Activated CD8-positive, alpha-beta memory T cell treated with anti-CD3 and anti-CD28 coated beads for 1 hour (primary cell): ENCODE measurements around the gene SMLR1.
"Not testable (repeated sequence)": the region's sequence is repeated elsewhere in the genome, so short reads cannot be mapped to it uniquely, and the experiment has no call there.

Experiments
- DNase-seq, 2 donors: peaks; one replicate each; pipeline ENCODE4 v3.0.0-alpha.2; 2020; ENCODE audit warnings: low read depth in 1 of 2; ENCODE audit errors: extremely low read depth in 1 of 2

The SMLR1 gene

GRCh38 chr6:130827247-130828149 lies at the start of gene SMLR1:
Gene SMLR1, plus strand, starts transcription at chr6:130827406. Its CDS starts 8 bp downstream, at chr6:130827414.
- no peak for DNase-seq

- no peak for DNase-seq
Measured at GRCh38 chr6:130778946-130779657, 48.1 kb upstream of the SMLR1 start.

GRCh38 chr6:130779658-130780033 lies 47.6 kb upstream of the SMLR1 start:
- DNase-seq = no peak

- no peak for DNase-seq
Measured at GRCh38 chr6:130780122-130780521, 47.1 kb upstream of the SMLR1 start.

DNA sequence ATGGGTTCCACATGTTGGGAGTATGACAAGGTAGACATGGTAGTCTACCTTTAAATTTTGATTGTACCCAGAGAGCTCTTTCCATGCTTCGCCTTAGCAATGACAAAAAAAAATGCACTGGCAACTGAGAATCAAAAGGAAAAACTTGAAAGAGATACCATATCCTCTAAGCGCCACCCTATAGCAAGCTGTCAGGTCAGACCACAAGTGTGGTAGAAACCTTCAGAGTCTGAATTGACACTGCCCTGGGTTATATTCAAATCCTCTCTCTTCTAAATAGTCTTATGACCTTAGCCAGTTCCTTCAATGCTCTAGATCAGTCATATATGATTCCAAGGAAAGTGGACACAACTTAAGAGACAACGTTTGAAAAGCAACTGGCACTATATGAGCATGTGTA lies 45.6 kb upstream of the SMLR1 start:
- DNase-seq = no peak

DNA sequence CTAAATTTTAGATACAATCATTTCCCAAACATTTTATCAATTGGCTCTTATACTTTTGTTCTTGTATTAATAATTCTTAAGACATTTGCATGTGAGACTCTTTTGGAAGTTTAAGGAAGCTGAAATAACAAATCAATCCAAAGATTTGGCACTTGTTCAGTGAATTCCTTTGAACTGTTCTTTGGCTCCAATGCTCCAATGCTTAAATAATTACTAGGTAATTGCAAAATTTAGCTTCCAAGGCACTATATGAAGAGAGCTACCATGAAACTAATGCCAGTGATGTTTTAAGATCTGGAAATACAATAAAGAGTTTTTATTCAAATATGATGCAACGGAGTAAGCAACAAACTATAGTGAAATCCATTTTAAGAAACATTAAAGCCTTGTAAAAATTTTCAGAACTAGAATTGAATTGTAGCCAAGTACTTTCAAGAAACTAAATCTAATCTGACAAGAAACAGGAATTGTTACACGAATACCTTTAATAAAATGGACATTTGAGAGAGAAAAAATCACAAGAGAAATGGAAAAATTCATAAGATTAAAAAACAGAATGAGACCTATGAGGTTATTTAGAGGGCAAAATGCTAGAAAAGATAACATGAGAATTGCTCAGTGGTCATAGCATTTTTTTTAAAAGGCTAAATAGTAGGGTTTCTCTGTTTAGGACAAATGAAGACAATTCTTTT lies 43.6 kb upstream of the SMLR1 start:
- no peak for DNase-seq

DNA sequence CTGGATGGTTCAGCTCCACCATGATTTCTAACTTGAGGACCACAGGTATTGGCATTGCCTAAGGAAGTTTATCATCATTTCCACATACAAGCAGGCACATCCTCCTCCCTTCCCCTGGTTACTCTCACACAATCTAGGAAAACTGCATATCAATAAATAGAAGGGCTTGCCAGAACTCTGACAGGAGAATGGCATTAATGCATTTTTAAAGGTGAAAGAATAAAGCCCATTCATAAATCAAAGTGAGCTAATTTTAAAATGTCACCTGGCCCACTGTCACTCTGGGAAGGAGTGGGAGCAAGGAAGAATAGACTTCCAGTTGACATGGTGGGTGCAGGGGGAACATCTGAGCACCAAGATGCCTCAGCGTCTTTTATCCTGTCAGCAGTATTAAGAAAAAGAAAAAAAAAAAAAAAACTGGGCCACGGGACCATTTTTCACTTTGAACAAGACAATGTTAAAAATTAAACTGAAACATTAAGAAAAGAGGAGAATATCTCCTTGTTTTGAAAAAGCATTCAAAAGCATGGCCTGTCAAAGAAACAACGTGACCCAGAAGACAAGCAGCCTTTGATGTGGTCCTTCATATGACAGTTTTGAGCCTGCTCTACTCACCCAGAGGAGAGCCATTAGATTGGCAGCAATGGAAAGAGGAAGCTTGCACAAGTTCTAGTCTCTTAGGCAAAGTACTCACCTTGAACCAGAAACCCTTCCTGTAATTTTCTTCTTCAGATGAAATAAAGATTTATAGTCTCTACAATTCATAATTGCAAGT lies 39.3 kb upstream of the SMLR1 start:
- no peak for DNase-seq

DNA sequence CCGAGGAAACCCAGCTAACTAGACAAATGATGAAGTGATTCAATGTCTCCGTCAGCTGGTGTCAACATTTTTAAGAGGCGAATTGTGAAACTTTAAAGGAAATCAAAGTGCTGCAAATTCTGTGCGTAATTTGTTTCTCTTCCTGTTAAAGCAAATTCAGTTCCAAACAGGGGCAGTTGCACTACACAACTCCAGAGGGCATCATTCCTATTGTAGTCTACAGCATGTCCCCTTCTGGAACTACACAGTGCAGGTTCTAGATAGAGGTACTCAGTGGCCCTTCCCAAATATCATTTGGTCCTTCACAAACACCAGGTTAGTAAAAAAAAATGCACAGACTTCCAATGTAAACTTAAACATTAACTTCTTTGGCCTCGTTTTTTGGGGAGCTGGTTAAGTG lies 38.3 kb upstream of the SMLR1 start:
- DNase-seq = no peak

- DNase-seq = no peak
Measured at GRCh38 chr6:130794010-130794697, 33.1 kb upstream of the SMLR1 start.

- DNase-seq = no peak
Measured at GRCh38 chr6:130794738-130795137, 32.5 kb upstream of the SMLR1 start.

- no peak for DNase-seq
Measured at GRCh38 chr6:130796313-130796905, 30.8 kb upstream of the SMLR1 start.

GRCh38 chr6:130797061-130797460 lies 30.1 kb upstream of the SMLR1 start:
- no peak for DNase-seq

GRCh38 chr6:130801368-130801767 lies 25.8 kb upstream of the SMLR1 start:
- not testable (repeated sequence) for DNase-seq

DNA sequence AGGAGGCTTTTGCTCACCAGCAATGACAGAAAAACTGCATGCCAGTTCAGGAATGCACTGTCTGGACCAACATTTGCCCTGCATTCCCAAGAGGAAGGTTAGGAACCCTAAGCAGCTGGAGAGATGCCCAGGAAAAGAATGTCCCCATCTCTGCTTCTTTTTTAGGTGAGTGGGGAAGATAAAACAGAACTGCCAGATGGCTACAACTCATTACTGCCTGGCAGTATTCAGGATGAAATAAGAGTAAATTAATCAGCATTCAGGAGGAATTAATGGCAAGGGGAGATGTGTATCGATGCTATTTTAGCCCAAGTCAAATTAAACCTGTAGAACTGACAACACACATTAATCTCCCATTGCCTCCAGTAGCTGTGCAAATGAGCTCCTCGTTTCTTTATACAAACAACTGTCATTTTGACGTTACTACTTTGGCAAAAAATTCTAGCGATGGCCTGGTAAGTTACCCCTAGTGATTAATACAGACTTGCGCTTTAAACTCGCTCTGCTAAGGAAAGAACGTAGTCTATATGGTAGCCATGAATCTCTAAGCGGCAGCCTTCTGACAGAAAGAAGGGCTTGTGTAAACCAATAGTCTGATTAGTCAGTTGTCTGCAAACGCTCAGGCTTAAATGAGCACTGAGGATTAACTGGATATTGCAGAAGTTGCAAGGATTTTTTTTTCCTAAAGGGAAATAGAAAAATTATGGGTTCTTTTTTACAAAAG lies 16.7 kb upstream of the SMLR1 start:
- DNase-seq = no peak

GRCh38 chr6:130811932-130812331 lies 15.3 kb upstream of the SMLR1 start:
- DNase-seq = no peak

GRCh38 chr6:130814506-130814905 lies 12.7 kb upstream of the SMLR1 start:
- DNase-seq = no peak

DNA sequence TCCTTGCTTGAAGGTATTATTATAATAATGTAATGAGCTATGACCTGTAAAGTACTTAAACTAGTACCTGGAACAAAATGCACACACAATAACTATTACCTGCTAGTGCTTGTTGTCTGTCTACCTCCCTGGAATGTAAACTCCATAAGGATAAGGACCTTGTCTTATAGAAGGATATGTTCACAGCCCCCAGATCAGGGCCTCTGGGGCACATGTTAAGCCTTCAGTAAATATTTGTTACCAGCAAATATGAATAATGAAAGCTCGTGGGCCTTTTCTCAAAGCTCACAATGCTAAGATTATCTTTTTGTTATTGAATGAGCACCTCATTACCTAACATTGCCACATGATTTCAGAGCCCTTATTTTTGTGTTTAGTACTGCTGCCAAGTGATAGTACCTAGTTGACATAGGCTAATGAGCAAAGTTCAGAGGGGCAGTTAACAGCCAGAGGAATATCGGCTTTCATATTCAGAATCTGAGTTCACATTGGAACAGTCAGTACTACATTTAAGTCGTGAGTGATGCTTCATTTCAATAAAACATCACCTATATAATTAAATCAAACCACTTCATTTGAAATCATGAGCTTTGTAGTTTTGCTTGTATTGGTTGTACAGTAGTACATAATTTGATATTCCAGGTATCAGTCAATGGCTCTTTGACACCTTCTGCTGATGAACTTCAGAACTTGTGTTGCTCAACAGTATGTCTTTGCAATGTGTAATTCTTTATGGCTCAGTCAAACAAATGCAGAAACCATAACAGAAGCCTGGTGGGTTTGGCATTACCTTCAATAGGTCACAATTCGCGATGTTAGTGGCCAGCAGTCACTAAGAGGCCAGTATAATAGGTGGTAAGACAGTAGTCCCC lies 11.8 kb upstream of the SMLR1 start:
- no peak for DNase-seq

GRCh38 chr6:130822736-130823135 lies 4.5 kb upstream of the SMLR1 start:
- DNase-seq = no peak
